Panc1 (cell line): ENCODE data around the gene NOS1. TPM values are rescaled to one million over a fixed set of nuclear protein-coding genes. Genes with fewer than 3 reads are reported as not detected.

Experiments
- ATAC-seq: fragments of 200-7000 bp; cut with Tn5 transposase; 2 replicates; pipeline ENCODE4 v1.9.1; 2020; ENCODE audit warnings: mild to moderate bottlenecking, moderate library complexity
- BruUV-seq: library from RNA; stranded (reverse); fragments of 400-500 nt; replicated peaks from 2 replicates; lab custom pipeline; 2021; lab: Mats Ljungman, UMichigan
- CTCF ChIA-PET: fragments of 300-600 bp; sonication (Branson Sonifier 250); formaldehyde crosslinking; loops from one replicate; lab custom pipeline; 2022; ENCODE audit warnings: antibody characterized with exemption; lab: Charles Lee
- POLR2A ChIA-PET: fragments of 300-600 bp; sonication (Branson Sonifier 250); formaldehyde crosslinking; loops from one replicate; lab custom pipeline; 2022; ENCODE audit warnings: antibody characterized with exemption; lab: Charles Lee
- DNase-seq: peaks from one replicate; pipeline ENCODE4 v3.0.0-alpha.2; 2010; ENCODE audit warnings: low read depth, low spot score
- H3K27ac ChIP-seq: 2 replicates; pipeline ENCODE4 v1.5.1; 2011; ENCODE audit warnings: mild to moderate bottlenecking, low read length, inconsistent platforms
- H3K27me3 ChIP-seq: fragments of 200-500 bp; sonication (Bioruptor generic); 2 replicates; pipeline ENCODE4 v1.6.0; 2014; ENCODE audit warnings: low read length, inconsistent platforms; ENCODE audit not compliant: control insufficient read depth, insufficient read depth
- H3K36me3 ChIP-seq: fragments of 200-500 bp; sonication (Bioruptor generic); 2 replicates; pipeline ENCODE4 v1.5.1; 2014; ENCODE audit warnings: inconsistent platforms, mild to moderate bottlenecking, low read length, moderate library complexity; ENCODE audit not compliant: control insufficient read depth, insufficient read depth
- H3K4me1 ChIP-seq: 2 replicates; pipeline ENCODE4 v1.5.1; 2011; ENCODE audit warnings: inconsistent platforms, mild to moderate bottlenecking, low read length, moderate library complexity; ENCODE audit not compliant: control insufficient read depth, insufficient read depth
- H3K4me3 ChIP-seq, 2 experiments: 2 replicates each; pipeline ENCODE4 v1.5.1; 2011 to 2012; ENCODE audit warnings: low read depth in 2 of 2, low read length in 2 of 2, mild to moderate bottlenecking in 2 of 2, inconsistent platforms in 1 of 2, moderate library complexity in 1 of 2
- H3K9me3 ChIP-seq: fragments of 200-500 bp; sonication (Bioruptor generic); 2 replicates; pipeline ENCODE4 v1.5.1; 2014; ENCODE audit warnings: low read depth, mild to moderate bottlenecking, inconsistent platforms, low read length, moderate library complexity; ENCODE audit not compliant: control insufficient read depth, insufficient read depth
- POLR2AphosphoS5 ChIP-seq: IDR thresholded peaks from 2 replicates; pipeline ENCODE4 v1.6.1; 2012; ENCODE audit warnings: mild to moderate bottlenecking, low read depth, low read length, moderate library complexity
- SIN3A ChIP-seq: IDR thresholded peaks from 2 replicates; pipeline ENCODE4 v1.6.1; 2012; ENCODE audit warnings: low read depth, mild to moderate bottlenecking, low read length, moderate library complexity, borderline replicate concordance; ENCODE audit not compliant: insufficient read depth
- TCF7L2 ChIP-seq: IDR thresholded peaks from 2 replicates; pipeline ENCODE4 v1.6.1; 2011; ENCODE audit warnings: mild to moderate bottlenecking, low read depth, low read length, inconsistent platforms
- in situ Hi-C: cut with HindIII; loops from 2 replicates; pipeline ENCODE4 v1.10.0; 2016; ENCODE audit warnings: low sequenced_read_pairs, low pct_unique_long_range_greater_than_20kb
- intact Hi-C: fragments of 100-400 bp; cut with micrococcal nuclease; formaldehyde crosslinking; loops from one replicate; pipeline ENCODE4 v1.10.0; 2022; ENCODE audit not compliant: unreplicated experiment
- total RNA-seq: library from RNA; stranded (reverse); gene quantifications from one replicate; pipeline ENCODE4 v1.2.1, GENCODE V29; 2021; ENCODE audit not compliant: unreplicated experiment
- TF ChIP-seq, protein P1 (sequence below), 2 experiments: IDR thresholded peaks; 2 replicates each; pipeline ENCODE4 v1.6.1; 2011 to 2012; ENCODE audit warnings: low read depth in 2 of 2, control low read depth in 1 of 2, low read length in 1 of 2, mild to moderate bottlenecking in 1 of 2, moderate library complexity in 1 of 2; ENCODE audit not compliant: insufficient read depth in 1 of 2
- TF ChIP-seq, protein P2 (sequence below): fragments of 450-650 bp; IDR thresholded peaks from 2 replicates; pipeline ENCODE4 v1.5.1; 2017; ENCODE audit warnings: mild to moderate bottlenecking

The NOS1 gene
- total RNA-seq, 1 experiment from 2014 or later, result 0.03 TPM

DNA sequence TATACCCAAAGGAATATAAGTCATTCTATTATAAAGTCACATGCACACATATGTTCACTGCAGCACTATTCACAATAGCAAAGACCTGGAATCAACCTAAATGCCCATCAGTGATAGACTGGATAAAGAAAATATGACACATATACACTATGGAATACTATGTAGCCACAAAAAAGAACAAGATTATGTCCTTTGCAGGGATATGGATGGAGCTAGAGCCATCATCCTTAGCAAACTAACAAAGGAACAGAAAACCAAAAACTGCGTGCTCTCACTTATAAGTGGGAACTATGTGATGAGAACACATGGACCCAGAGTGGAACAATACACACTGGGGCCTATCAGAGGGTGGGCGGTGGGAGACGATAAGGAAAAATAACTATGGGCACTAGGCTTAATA, 192.4 kb downstream of the NOS1 start:
- Histone ChIP-seq H3K9me3 (no peaks in the 10 kb centered on the region), H3K27me3 (no peaks in the 10 kb centered on the region), H3K36me3 (peaks cover 19% of the 10 kb centered on the region), H3K4me3 (no peak overlapping the region), H3K4me1 (no peaks in the 10 kb centered on the region), H3K27ac (no peak overlapping the region)
- ATAC-seq (no peak), DNase-seq (no peak)
- in situ Hi-C loops (no loop called here), intact Hi-C loops (no loop called here)
- TF ChIP-seq SIN3A, result no peak
- TF ChIP-seq POLR2AphosphoS5, result no peak
- TF ChIP-seq, protein P1, sequence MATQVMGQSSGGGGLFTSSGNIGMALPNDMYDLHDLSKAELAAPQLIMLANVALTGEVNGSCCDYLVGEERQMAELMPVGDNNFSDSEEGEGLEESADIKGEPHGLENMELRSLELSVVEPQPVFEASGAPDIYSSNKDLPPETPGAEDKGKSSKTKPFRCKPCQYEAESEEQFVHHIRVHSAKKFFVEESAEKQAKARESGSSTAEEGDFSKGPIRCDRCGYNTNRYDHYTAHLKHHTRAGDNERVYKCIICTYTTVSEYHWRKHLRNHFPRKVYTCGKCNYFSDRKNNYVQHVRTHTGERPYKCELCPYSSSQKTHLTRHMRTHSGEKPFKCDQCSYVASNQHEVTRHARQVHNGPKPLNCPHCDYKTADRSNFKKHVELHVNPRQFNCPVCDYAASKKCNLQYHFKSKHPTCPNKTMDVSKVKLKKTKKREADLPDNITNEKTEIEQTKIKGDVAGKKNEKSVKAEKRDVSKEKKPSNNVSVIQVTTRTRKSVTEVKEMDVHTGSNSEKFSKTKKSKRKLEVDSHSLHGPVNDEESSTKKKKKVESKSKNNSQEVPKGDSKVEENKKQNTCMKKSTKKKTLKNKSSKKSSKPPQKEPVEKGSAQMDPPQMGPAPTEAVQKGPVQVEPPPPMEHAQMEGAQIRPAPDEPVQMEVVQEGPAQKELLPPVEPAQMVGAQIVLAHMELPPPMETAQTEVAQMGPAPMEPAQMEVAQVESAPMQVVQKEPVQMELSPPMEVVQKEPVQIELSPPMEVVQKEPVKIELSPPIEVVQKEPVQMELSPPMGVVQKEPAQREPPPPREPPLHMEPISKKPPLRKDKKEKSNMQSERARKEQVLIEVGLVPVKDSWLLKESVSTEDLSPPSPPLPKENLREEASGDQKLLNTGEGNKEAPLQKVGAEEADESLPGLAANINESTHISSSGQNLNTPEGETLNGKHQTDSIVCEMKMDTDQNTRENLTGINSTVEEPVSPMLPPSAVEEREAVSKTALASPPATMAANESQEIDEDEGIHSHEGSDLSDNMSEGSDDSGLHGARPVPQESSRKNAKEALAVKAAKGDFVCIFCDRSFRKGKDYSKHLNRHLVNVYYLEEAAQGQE (IDR thresholded peaks at IDR 0.05; ENCODE audit: insufficient read depth in 1 of 2, low read depth in 2 of 2, low read length in 1 of 2), result no peak
- TF ChIP-seq, protein P2, sequence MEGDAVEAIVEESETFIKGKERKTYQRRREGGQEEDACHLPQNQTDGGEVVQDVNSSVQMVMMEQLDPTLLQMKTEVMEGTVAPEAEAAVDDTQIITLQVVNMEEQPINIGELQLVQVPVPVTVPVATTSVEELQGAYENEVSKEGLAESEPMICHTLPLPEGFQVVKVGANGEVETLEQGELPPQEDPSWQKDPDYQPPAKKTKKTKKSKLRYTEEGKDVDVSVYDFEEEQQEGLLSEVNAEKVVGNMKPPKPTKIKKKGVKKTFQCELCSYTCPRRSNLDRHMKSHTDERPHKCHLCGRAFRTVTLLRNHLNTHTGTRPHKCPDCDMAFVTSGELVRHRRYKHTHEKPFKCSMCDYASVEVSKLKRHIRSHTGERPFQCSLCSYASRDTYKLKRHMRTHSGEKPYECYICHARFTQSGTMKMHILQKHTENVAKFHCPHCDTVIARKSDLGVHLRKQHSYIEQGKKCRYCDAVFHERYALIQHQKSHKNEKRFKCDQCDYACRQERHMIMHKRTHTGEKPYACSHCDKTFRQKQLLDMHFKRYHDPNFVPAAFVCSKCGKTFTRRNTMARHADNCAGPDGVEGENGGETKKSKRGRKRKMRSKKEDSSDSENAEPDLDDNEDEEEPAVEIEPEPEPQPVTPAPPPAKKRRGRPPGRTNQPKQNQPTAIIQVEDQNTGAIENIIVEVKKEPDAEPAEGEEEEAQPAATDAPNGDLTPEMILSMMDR, result no peak
- no peak for TF ChIP-seq TCF7L2
- ChIA-PET CTCF (no interaction called here), POLR2A (no interaction called here)
- no TSS peak for BruUV-seq

DNA sequence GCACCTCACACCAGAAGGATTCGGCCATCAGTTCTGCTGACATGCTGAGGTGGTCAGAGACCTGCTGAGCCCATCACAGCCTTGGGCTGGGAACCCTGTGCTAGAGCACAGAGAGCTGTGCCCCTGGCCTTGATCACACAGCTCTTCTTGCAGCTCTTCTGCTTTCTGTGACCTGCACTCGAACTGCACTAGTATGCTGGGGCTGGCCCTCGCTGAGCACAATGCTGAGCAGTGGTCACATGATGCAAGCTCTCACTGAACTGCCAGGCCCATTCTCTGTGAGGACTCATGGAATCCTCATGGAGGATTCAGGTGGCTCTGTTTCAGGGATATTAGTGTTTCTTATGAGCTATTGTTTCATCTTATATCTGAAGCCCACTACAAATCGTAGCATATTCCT, 193.7 kb downstream of the NOS1 start:
- intact Hi-C loops (no loop called here), in situ Hi-C loops (no loop called here)
- H3K4me1 ChIP-seq, result no peaks in the 10 kb centered on the region
- peaks cover 16% of the 10 kb centered on the region for H3K36me3 ChIP-seq
- no peak for ATAC-seq
- no peaks in the 10 kb centered on the region for H3K9me3 ChIP-seq
- TF ChIP-seq, protein P1 (IDR thresholded peaks at IDR 0.05; ENCODE audit: insufficient read depth in 1 of 2, low read depth in 2 of 2, low read length in 1 of 2), result no peak
- TF ChIP-seq POLR2AphosphoS5 (no peak), TCF7L2 (no peak), SIN3A (no peak)
- TF ChIP-seq, protein P2, result no peak
- H3K4me3 ChIP-seq, result no peak overlapping the region
- no TSS peak for BruUV-seq
- no peak overlapping the region for H3K27ac ChIP-seq
- ChIA-PET POLR2A (no interaction called here), CTCF (no interaction called here)
- DNase-seq, result no peak
- H3K27me3 ChIP-seq, result no peaks in the 10 kb centered on the region
